CD4-positive, alpha-beta T cell (primary cell): ENCODE results near the gene BABAM2. TPM values are rescaled to one million over a fixed set of nuclear protein-coding genes. Genes with fewer than 3 reads are reported as not detected.

Experiments used
- ATAC-seq: fragments of 200-7000 bp; cut with Tn5 transposase; one replicate; pipeline ENCODE4 v1.10.0; 2022; ENCODE audit warnings: mild to moderate bottlenecking; ENCODE audit not compliant: poor library complexity
- CTCF ChIA-PET: fragments of 350-600 bp; sonication (Branson Sonifier 250); formaldehyde crosslinking; loops from one replicate; lab custom pipeline; 2021; ENCODE audit warnings: antibody characterized with exemption, inconsistent platforms; lab: Charles Lee
- POLR2A ChIA-PET: fragments of 350-600 bp; sonication (Branson Sonifier 250); formaldehyde crosslinking; loops from one replicate; lab custom pipeline; 2021; ENCODE audit warnings: antibody characterized with exemption, inconsistent platforms; lab: Charles Lee
- DNase-seq, 14 experiments: peaks; one replicate each; pipeline ENCODE4 v3.0.0-alpha.2; 2013 to 2020; ENCODE audit warnings: mixed read lengths in 2 of 14
- H3K27ac ChIP-seq, 2 donors: one replicate each; pipeline versions ENCODE4 v1.5.1 to v1.7.0; 2013; ENCODE audit warnings: low read length in 2 of 2, low read depth in 1 of 2, mild to moderate bottlenecking in 1 of 2
- H3K27me3 ChIP-seq, 2 experiments: 1 replicate in 1 of 2; 2 replicates in 1 of 2; pipeline versions ENCODE4 v1.6.1 to v1.7.0; 2013; ENCODE audit warnings: low read length in 2 of 2, control low read depth in 1 of 2, mild to moderate bottlenecking in 1 of 2, moderate library complexity in 1 of 2; ENCODE audit not compliant: insufficient read depth in 2 of 2, control insufficient read depth in 1 of 2
- H3K36me3 ChIP-seq: one replicate; pipeline ENCODE4 v1.6.1; 2013; ENCODE audit warnings: low read length, control low read depth; ENCODE audit not compliant: insufficient read depth
- H3K4me1 ChIP-seq: one replicate; pipeline ENCODE4 v1.6.1; 2013; ENCODE audit warnings: low read length, control low read depth; ENCODE audit not compliant: insufficient read depth
- H3K4me3 ChIP-seq: one replicate; pipeline ENCODE4 v1.5.1; 2013; ENCODE audit warnings: mild to moderate bottlenecking, low read length, moderate library complexity
- H3K9me3 ChIP-seq, 2 experiments: 1 replicate in 1 of 2; 2 replicates in 1 of 2; pipeline versions ENCODE4 v1.6.1 to v1.7.0; 2013; ENCODE audit warnings: low read length in 2 of 2, mild to moderate bottlenecking in 2 of 2, control low read depth in 1 of 2, moderate library complexity in 1 of 2; ENCODE audit not compliant: control insufficient read depth in 1 of 2, insufficient read depth in 1 of 2
- H3K27ac Mint-ChIP-seq: one replicate; pipeline ENCODE4 v1.8.0; 2020; ENCODE audit warnings: mixed read lengths
- H3K27me3 Mint-ChIP-seq: one replicate; pipeline ENCODE4 v1.8.0; 2021; ENCODE audit warnings: mixed read lengths
- H3K36me3 Mint-ChIP-seq: one replicate; pipeline ENCODE4 v1.8.0; 2021; ENCODE audit warnings: low read depth, mixed read lengths
- H3K4me1 Mint-ChIP-seq: one replicate; pipeline ENCODE4 v1.8.0; 2021; ENCODE audit warnings: low read depth, mixed read lengths
- H3K4me3 Mint-ChIP-seq: one replicate; pipeline ENCODE4 v1.8.0; 2020; ENCODE audit warnings: mild to moderate bottlenecking, mixed read lengths
- H3K9me3 Mint-ChIP-seq: one replicate; pipeline ENCODE4 v1.8.0; 2020; ENCODE audit warnings: mixed read lengths
- intact Hi-C, 2 experiments: fragments of 100-400 bp; cut with DNase I in 1 of 2; cut with micrococcal nuclease in 1 of 2; formaldehyde crosslinking; loops; one replicate each; pipeline versions ENCODE4 v1.15.1 to v1.9.0; 2023 to 2025; cut with DNase I, micrococcal nuclease
- total RNA-seq, 174 experiments: library from RNA in 2 of 174; stranded (reverse) in 2 of 174; gene quantifications; one replicate each; pipeline ENCODE4 v1.2.3 and lab custom pipeline; 2021 to 2026
- TF ChIP-seq, protein P1 (sequence below): fragments of 200-600 bp; IDR thresholded peaks from one replicate; pipeline ENCODE4 v1.8.0; 2022; ENCODE audit warnings: antibody characterized with exemption, mild to moderate bottlenecking

BABAM2 gene
- total RNA-seq, 2 experiments from 2014 or later: 29.2 to 32.8 TPM

DNA sequence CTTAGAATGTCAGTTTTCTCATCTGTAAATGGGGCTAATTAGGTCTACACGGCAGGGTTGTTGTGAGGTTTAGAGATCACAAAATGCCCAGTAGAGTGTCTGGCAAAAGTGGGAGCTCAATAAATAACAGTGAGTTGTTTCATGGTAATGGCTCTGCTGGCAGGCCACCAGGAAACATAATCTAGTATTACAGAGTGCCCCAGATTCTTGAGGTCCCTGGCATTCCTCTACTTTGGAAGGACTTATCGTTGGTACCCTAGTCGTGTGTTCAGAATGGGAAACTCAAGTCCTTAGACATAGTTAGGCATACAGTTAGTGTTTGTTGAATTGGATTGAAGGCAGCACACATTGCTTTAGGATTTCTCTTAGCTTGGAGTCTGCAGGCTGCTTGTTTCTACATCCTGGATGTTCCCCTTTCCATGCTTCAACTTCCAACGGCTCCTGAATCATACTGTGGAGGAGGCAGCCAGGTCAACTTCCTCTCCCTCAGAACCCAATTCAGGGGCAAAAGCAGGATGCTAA is 340.6 kb downstream of the BABAM2 start:
- ChIA-PET POLR2A (no interaction called here), CTCF (no interaction called here)
- DNase-seq: no peak

DNA sequence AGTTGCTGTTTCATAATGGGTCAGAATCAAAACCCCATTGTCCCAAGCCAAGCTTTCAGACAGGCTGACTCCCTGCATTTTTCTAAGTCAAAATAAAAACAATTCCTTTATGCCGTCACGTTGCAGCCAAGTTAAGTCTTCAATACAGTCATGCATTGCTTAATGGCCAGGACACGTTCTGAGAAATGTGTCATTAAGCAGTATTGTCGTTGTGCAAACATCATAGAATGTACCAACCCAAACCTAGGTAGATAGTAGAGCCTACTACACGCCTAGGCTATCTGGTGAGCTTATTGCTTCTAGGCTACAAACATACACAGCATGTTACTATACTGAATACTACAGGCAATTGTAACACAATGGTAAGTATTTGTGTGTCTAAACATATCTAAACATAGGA is 341.8 kb downstream of the BABAM2 start:
- intact Hi-C loops: no loop called here
- DNase-seq: no peak
- POLR2A ChIA-PET: no interaction called here
- no peak for ATAC-seq
- CTCF ChIA-PET: no interaction called here
- Histone ChIP-seq H3K9me3 (no peaks in the 10 kb centered on the region), H3K27me3 (no peaks in the 10 kb centered on the region), H3K4me3 (no peak overlapping the region), H3K36me3 (no peaks in the 10 kb centered on the region), H3K27ac (no peak overlapping the region), H3K4me1 (no peaks in the 10 kb centered on the region)
- no peaks in the 10 kb centered on the region for H3K27me3 Mint-ChIP-seq
- no peaks in the 10 kb centered on the region for H3K9me3 Mint-ChIP-seq
- TF ChIP-seq, protein P1, sequence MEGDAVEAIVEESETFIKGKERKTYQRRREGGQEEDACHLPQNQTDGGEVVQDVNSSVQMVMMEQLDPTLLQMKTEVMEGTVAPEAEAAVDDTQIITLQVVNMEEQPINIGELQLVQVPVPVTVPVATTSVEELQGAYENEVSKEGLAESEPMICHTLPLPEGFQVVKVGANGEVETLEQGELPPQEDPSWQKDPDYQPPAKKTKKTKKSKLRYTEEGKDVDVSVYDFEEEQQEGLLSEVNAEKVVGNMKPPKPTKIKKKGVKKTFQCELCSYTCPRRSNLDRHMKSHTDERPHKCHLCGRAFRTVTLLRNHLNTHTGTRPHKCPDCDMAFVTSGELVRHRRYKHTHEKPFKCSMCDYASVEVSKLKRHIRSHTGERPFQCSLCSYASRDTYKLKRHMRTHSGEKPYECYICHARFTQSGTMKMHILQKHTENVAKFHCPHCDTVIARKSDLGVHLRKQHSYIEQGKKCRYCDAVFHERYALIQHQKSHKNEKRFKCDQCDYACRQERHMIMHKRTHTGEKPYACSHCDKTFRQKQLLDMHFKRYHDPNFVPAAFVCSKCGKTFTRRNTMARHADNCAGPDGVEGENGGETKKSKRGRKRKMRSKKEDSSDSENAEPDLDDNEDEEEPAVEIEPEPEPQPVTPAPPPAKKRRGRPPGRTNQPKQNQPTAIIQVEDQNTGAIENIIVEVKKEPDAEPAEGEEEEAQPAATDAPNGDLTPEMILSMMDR: no peak
- H3K4me1 Mint-ChIP-seq: no peaks in the 10 kb centered on the region
- H3K27ac Mint-ChIP-seq: no peak overlapping the region
- H3K4me3 Mint-ChIP-seq: no peak overlapping the region
- H3K36me3 Mint-ChIP-seq: peaks cover 13% of the 10 kb centered on the region

More for the DNA sequence above, 340.6 kb downstream of the BABAM2 start:
- no peak for ATAC-seq
- TF ChIP-seq, protein P1: no peak
- intact Hi-C loops: no loop called here
- Mint-ChIP-seq H3K36me3 (peaks cover 10% of the 10 kb centered on the region), H3K4me3 (no peak overlapping the region), H3K4me1 (no peaks in the 10 kb centered on the region), H3K9me3 (no peaks in the 10 kb centered on the region), H3K27me3 (no peaks in the 10 kb centered on the region), H3K27ac (no peak overlapping the region)
- no peaks in the 10 kb centered on the region for H3K4me1 ChIP-seq
- H3K9me3 ChIP-seq: no peaks in the 10 kb centered on the region
- no peaks in the 10 kb centered on the region for H3K36me3 ChIP-seq
- H3K27me3 ChIP-seq: no peaks in the 10 kb centered on the region
- no peak overlapping the region for H3K27ac ChIP-seq
- H3K4me3 ChIP-seq: no peak overlapping the region

GRCh38 chr2:28233164-28233676 is 342.7 kb downstream of the BABAM2 start:
- no peak for ATAC-seq
- Histone ChIP-seq H3K36me3 (no peaks in the 10 kb centered on the region), H3K4me1 (no peaks in the 10 kb centered on the region), H3K27me3 (no peaks in the 10 kb centered on the region), H3K9me3 (no peaks in the 10 kb centered on the region), H3K27ac (no peak overlapping the region), H3K4me3 (no peak overlapping the region)
- CTCF ChIA-PET: no interaction called here
- Mint-ChIP-seq H3K4me1 (no peaks in the 10 kb centered on the region), H3K4me3 (no peak overlapping the region), H3K9me3 (no peaks in the 10 kb centered on the region), H3K27me3 (no peaks in the 10 kb centered on the region), H3K27ac (no peak overlapping the region), H3K36me3 (peaks cover 16% of the 10 kb centered on the region)
- intact Hi-C loops: no loop called here
- DNase-seq: no peak
- TF ChIP-seq, protein P1: no peak
- POLR2A ChIA-PET: no interaction called here
